Cerebellar nuclear complex (tissue), 1 donor: Measurements from ENCODE around the gene SLC47A2.
A peak's percentile ranks its signal among the peaks of the same experiment; 100 is the strongest.

ENCODE experiments used
- DNase-seq, 2 experiments: peaks; one replicate each; lab custom pipeline; 2025; lab: John Stamatoyannopoulos, UW

SLC47A2 gene

GRCh38 chr17:19747159-19747719, 30.9 kb upstream of the SLC47A2 start:
- no peak for DNase-seq

- no peak for DNase-seq
Measured at GRCh38 chr17:19746517-19746916, 30.1 kb upstream of the SLC47A2 start.

- DNase-seq: peak in 1 of 2 experiments; percentile 51
Measured at GRCh38 chr17:19744922-19745757, 28.8 kb upstream of the SLC47A2 start.

GRCh38 chr17:19744492-19744891, 28.1 kb upstream of the SLC47A2 start:
- DNase-seq: no peak

- no peak for DNase-seq
Measured at GRCh38 chr17:19743101-19744100, 27.0 kb upstream of the SLC47A2 start.

GRCh38 chr17:19742495-19742894, 26.1 kb upstream of the SLC47A2 start:
- DNase-seq: no peak

GRCh38 chr17:19741832-19742457, 25.6 kb upstream of the SLC47A2 start:
- DNase-seq: no peak

- DNase-seq: no peak
Measured at GRCh38 chr17:19740933-19741332, 24.5 kb upstream of the SLC47A2 start.

GRCh38 chr17:19739241-19740201, 23.1 kb upstream of the SLC47A2 start:
- no peak for DNase-seq

GRCh38 chr17:19738757-19739156, 22.4 kb upstream of the SLC47A2 start:
- no peak for DNase-seq

- no peak for DNase-seq
Measured at GRCh38 chr17:19738073-19738449, 21.7 kb upstream of the SLC47A2 start.

- no peak for DNase-seq
Measured at GRCh38 chr17:19737305-19738072, 21.1 kb upstream of the SLC47A2 start.

- no peak for DNase-seq
Measured at GRCh38 chr17:19736071-19736470, 19.7 kb upstream of the SLC47A2 start.

GRCh38 chr17:19733953-19734526, 17.7 kb upstream of the SLC47A2 start:
- DNase-seq: no peak

GRCh38 chr17:19731626-19732025, 15.2 kb upstream of the SLC47A2 start:
- no peak for DNase-seq

GRCh38 chr17:19730843-19731242, 14.5 kb upstream of the SLC47A2 start:
- DNase-seq: no peak

- DNase-seq: no peak
Measured at GRCh38 chr17:19729900-19730299, 13.5 kb upstream of the SLC47A2 start.

- peak in 1 of 2 experiments; percentile 32 for DNase-seq
Measured at GRCh38 chr17:19728084-19728495, 11.7 kb upstream of the SLC47A2 start.

- peak in 1 of 2 experiments; percentile 12 for DNase-seq
Measured at GRCh38 chr17:19727501-19728078, 11.2 kb upstream of the SLC47A2 start.
